ENCODE results near the gene ARPC2.
"Not testable (repeated sequence)": the region's sequence is repeated elsewhere in the genome, so short reads cannot be mapped to it uniquely, and the experiment has no call there.

Gene ARPC2

DNA sequence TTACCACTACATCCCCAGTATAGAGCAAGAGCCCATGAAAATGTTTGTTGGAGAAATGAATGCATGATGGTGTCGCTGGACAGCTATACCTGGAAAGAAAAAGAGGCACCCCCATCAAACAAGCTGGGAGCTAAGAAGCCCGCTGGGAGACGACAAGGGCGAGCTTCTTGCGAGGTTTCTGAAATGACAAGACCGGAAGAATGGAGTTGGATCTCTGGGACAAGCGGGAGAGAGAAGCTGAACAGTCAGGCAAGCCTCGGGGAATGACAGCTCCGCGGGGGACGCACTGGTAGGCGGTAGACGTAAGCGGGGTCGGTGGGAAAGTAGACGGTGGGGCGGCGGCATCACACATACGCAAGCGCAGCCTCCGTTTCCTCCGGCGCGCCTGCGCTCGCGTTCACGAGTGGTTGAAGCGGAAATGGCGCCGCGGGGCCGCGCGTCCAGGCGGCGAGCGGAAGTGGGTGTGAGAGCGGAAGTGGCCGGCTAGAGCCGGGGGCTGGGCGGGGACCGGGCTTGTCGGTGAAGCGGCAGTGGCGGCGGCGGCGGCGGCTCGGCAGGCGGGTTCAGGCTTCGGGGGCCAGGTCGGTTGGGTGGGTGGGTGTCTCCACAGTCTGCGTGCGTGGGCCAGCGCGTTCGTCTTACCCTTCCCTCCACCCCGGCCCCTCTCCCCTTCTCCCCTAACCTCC, at the start of gene ARPC2:
TSS of gene ARPC2 (plus strand) at position 516 of the 686 bp plus-strand sequence. CDS start 282 bp downstream, outside the sequence.
- peak; percentile 98 for DNase-seq (ENCODE audit: low spot score)

DNA sequence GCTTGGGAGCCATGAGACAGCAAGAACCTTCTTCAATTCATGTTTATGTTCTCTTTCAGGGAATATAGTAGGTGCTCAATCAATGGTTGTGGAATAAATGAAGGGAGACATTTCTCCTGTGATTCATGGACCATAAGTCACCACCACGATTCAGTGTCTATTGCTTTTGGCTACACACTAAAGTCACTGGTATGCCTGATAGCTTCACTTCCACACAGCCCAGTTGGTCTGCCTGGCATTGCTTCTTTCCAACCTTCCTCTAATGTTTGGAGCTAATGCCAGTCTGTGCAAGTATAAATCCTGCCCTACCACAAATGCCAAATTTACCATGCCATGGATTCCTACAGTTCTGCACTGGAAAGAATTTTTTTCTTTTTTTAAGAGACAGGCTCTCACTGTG, 49.0 kb upstream of the ARPC2 start:
- no peak for DNase-seq (ENCODE audit: low spot score)

DNA sequence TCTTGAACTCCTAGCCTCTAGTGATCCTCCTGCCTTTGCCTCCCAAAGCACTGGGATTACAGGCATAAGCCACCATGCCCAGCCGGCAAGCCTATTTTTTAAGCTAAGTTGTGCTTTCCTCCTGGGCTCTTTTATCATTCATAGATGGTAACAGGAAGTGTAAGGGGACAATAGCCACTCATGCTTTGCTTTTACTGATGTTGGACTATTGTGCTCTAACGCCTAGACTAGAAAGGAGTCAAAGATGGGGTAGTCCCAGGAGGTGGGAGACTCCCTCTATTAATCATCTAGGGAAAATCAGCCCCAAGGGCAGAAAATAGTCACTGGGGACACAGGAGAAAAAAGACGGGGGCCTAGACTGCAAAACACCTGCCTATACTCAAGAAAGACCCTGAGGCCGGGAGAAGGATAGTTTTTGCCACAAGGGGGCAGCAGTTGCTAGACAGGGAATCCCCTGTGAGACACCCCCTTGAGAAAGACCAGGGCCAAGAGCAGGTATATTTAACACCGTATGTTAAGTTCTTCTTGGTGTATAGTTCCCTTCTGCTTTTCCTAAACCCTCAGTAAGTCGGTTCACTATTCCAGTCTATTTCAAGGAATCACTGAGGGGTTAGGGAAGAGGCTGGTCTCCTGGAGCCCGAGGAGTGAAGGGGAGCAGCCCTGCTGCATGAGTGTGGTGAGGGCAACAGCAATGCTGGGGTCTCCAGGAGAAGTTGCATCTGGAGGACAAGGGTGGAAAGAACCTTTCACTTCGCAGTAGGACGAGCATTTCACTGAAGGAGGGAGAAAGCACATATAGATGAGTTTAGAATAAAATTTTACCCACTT, 48.1 kb upstream of the ARPC2 start:
- no peak for DNase-seq (ENCODE audit: low spot score)

DNA sequence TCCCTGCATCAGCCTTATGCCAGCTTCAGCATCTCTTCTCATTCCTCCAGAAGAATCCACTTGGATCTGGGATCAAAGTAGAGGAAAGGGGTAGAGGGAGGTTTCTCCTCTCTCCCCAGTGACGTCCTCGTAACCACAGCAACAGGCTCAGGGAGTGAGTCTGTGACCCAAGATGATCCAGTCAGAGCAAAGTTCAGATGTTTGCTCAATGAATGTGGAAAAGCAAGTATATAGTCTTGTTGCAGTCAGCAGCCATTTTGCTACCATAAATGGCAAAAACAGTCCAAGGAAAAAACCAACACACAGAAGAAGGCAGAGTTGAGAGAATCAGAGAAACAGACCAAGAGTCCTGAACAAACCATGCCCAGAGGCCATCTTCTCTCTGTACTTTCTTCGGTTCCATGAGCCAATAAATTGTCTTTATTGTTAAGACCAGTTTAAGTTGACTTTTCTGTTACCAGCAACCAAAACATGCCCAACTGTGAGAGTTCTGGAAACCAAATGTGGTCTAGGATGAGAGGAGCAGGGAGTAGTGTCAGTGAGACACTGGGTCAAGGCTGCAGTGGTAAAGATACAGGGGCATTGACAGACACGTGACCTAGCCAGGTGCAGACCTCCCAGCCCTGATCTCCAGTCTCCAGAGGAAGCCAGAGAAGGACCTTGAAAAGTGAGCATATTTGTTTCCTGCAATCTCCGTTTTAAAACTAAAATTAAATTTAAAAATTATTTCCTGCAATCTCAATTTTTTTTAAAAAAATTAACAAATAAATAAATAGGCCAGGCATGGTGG, 47.0 kb upstream of the ARPC2 start:
- DNase-seq (ENCODE audit: low spot score), result no peak

DNA sequence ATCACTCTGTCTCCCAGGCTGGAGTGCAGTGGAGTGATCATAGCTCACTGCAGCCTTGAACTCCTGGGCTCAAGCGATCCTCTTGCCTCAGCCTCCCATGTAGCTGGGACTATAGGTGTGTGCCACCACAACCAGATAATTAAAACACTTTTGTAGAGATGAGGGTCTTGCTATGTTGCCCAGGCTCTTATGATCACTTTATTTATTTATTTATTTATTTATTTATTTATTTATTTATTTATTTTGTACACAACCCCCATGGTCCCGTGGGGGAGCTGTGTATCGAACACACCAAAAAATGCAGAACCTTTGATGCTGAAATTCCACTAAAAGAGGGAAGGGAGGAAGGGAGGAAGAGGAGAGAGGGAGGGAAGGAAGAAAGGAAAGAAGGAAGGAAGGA, 45.2 kb upstream of the ARPC2 start:
- not testable (repeated sequence) for DNase-seq (ENCODE audit: low spot score)

DNA sequence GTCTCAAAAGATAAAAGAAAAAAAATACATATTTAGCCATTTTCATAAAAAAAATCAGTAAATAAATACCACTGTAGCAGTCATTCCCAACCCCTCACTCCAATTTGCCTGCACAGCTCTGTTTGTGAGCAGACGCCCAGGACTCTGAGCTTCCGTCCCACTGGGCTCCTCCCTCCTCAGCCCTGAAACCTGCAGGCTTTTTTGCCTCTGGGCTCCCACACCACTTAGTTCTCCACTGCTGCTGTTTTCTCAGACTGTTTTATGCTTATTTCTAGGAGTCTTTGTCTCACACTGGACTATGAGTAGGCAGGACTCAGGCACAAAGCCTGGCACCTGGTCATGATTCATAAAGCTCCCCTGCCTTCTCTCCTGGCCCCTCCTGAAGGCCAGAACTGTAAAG, 44.1 kb upstream of the ARPC2 start:
- DNase-seq (ENCODE audit: low spot score), result no peak

DNA sequence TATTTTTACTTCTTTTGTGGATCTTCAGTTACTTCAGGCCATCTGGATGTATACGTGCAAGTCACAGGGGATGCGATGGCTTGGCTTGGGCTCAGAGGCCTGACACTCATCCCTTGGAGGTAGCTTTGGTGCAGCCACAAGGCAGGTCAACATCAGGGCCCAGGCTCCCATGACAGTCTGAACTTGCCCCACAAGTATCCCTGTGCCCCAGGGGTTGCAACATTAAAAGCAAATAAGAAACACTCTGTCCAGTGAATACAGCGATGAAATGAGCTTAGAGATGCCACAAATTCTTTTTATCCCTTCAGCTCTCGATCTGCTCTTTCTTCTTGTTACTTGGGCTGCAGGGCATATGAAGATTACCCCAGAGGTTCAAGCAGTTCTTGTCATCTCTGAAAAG, 37.2 kb upstream of the ARPC2 start:
- DNase-seq (ENCODE audit: low spot score), result no peak

DNA sequence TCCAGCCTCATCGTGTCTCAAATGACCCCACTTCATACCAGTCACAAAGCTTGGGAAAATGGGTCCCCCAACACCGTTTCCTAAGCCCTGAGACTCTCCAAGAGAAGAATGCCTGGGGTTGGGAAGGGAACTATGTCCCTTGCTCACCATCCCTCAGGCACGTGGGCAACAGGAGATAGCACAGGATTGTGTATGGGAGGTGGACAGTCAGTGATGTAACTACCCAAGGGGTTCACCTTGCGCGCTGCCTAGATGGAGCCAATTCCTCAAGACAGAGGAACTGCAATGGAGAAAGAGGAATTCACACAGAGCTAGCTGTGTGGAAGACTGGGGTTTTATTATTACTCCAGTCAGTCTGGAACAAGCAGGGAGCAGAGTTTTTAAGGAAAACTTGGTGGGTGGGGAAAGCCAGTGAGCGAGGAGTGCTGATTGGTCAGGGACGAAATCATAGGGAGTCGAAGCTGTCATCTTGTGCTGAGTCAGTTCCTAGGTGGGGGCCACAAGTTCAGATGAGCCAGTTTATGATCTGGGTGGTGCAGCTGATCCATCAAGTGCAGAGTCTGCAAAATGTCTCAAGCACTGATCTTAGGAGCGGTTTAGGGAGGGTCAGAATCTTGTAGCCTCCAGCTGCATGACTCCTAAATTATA, 36.4 kb upstream of the ARPC2 start:
- no peak for DNase-seq (ENCODE audit: low spot score)

DNA sequence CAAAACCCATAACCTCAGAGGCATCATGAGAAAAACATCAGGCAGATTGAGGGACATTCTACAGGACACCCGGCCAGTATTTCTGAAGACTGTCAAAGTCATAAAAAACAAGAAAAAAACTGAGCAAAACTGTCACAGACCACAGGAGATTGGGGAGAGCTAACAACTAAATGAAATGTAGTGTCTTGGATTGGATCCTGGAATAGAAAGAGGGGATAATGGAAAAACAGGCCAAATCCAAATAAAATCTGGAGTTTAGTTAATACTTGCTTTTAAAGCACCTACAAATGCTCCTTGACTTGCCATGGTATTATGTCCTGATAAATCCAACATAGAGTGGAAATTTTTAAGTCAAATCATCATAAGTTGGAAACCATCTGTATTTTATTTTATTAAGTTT, 32.7 kb upstream of the ARPC2 start:
- no peak for DNase-seq (ENCODE audit: low spot score)

DNA sequence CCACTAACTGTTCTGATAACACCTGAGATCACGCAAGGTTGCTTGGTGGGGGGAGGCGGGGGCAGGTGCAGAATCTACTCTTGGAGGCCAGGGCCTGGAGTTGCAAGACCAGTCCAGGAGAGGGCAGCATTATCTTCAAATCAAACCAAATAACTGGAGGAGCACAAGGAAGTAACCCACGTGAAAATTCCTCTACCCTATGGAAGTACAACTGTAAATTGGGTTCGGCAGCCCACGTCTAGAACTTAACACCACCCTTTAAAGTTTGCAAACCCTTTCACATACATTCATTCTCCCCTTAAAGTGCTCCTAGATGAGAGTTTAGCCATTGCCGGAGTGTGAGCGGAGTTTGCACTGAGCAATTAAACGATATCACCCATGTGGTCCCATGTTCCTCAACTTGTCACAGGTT, 30.6 kb upstream of the ARPC2 start:
- no peak for DNase-seq (ENCODE audit: low spot score)

DNA sequence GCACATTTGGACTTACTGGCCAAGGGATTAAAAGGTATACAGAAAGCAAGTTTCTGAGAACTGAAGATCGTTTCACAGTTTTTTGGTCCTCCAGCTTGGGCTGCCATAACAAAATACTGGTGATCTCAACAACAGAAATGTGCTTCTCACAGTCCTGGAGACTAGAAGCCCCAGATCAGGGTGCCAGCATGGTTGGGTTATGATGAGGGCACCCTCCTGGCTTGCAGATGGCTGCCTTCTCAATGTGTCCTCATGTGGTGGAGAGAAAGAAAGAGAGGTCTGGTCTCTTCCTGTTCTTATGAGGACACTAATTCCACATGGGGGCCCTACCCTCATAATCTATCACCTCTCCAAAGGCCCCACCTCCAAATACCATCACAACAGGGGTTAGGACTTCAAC, 30.1 kb upstream of the ARPC2 start:
- no peak for DNase-seq (ENCODE audit: low spot score)

DNA sequence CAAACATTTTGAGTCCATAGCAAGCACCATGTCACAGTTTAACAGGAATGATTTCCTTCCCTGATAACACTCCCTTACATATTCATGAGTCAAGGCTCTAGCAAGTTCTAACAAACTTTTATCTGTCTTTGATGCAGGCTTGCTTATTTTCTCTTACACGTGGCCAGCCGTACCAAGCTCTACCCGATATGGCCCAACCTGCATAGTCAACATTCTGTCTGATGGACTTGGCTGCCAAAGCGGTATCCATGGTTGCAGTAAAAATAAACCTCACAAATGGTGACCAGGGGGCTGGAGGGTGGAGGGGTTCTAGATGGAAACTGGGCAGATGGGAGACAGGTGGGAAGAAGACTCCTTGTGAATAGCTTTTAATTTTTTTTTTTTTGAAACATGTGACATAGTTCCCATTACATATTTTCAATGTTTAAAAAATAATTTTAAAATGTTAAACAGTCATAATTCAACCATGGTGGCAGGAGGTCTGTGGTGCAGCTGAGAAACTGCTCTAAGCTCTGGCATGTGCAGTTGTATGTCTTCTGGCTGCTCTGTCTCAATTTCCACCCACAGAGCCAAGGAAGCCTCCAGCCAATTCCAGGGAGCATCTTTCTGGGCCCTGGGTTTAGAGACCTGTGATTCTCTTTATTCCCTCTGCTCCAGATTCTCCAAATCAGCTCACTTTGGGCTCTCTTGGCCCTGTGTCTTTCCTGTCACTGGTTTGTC, 29.5 kb upstream of the ARPC2 start:
- DNase-seq (ENCODE audit: low spot score), result no peak

DNA sequence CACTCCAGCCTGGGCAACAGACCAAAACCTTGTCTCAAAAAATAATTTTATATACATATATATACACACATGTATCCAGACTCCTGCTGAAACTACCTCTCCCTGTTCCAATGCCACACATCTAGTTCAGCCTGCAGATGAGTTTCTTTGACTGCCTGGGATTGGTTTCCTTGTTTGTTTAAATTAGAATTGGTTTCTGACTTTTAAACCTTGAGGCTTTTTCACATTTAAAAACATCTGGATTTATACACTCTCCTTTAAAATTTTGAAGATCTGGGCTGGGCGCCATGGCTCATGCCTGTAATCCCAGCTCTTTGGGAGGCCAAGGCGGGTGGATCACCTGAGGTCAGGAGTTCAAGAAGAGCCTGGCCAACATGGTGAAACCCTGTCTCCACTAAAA, 28.5 kb upstream of the ARPC2 start:
- no peak for DNase-seq (ENCODE audit: low spot score)

DNA sequence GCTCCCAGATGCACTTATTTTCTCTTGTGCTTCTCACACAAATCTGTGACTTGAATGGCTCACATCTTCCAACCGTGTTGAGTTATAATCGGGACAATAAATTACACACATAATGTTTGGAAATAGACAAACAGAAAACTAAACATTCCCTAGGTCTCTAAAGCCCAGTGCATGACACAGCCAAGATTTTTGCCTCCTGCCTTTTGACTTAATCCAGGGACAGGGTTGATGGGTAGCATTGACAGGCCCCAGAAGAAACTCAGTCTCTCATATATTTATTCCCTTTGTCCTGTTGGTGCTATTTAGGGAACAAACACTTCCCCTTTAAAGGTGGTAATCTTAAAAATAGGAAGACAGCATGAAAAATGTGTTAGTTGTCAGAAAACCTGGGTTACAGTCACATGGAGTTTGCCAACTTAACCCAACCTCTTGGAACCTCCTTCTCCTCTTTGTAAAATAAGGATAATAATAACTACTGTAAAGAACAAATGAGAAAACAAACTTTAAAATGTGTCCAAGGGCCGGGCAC, 24.0 kb upstream of the ARPC2 start:
- no peak for DNase-seq (ENCODE audit: low spot score)

DNA sequence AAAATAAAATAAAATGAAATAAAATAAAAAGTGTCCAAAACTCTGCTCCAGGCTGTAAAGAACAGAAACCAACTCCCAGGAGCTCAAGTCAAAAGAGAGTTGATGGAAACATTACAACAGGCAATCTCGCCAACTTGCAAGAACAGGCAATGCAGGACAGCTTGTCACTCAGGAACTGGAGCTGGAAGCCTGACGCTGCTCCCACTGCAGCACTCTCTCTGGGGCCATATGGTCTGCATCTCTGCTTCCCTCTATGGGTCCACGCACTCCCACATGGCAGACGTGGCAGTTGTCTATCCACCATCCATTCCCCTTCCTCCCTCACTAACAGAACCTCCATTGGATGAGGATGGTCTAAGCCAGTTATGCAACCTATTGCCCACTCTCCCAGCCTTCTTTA, 23.3 kb upstream of the ARPC2 start:
- no peak for DNase-seq (ENCODE audit: low spot score)

DNA sequence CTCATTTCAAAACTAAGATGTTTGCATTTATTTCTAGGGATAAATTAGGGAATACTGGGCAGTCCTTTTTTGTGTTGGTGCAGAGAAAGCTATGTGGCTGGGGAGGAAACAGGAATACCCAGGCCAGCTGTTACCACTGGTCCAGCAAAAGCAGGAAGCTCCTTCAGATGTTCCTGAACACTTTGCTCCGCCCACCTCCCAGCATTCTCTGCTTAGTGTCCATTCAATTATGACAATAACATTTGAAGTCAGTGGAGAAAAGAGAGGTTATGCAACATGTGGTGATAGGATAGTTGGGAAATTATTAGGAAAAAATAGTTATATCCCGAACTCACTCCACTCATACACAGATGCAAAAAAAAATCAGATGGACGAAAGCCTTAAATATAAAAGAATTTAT, 22.1 kb upstream of the ARPC2 start:
- no peak for DNase-seq (ENCODE audit: low spot score)

DNA sequence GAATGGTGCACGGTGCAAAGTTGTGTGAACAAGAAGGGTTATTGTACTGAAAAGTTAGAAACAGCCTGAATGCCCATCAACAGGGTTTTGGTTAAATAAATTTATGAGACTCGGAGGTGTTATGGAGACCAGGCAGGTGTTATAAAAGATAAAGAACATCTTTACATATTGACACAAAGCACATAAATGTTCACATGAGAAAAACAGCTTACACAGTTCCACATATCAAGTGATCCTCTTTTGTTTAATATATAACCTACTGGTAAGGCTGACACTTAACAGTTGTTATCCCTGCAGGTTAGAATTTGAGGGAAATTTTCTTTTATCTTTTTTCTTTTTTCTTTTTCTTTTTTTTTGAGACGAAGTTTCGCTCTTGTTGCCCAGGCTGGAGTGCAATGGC, 20.0 kb upstream of the ARPC2 start:
- DNase-seq (ENCODE audit: low spot score), result no peak

DNA sequence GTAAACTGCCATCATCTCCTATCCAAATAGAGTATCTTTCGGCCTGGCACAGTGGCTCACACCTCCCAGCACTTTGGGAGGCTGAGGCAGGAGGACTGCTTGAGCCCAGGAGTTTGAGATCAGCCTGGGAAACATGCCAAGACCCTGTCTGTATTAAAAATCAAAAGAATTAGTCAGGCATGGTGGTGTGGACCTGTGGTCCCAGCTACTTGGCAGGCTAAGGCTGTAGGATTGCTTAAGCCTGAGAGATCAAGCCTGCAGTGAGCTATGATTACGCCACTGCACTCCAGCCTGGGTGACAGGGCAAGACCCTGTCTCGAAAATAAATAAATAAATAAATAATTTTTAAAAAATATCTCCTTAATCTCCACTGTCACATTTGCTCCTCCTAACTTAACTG, 14.7 kb upstream of the ARPC2 start:
- no peak for DNase-seq (ENCODE audit: low spot score)

DNA sequence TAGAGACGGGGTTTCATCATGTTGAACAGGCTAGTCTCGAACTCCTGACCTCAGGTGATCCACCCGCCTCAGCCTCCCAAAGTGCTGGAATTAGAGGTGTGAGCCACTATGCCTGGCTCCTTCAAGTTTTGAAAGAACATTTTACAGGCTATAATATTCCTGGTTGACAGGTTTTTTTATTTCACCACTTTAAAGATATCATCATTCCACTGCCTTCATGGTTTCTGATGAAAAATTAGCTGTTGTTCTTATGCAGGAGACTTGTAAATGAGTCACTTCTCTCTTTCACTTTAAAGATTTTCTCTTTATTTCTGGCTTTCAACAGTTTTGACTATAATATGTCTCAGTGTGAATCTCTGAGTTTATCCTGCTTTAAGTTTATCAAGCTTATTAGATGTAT, 7.9 kb upstream of the ARPC2 start:
- DNase-seq (ENCODE audit: low spot score), result no peak

DNA sequence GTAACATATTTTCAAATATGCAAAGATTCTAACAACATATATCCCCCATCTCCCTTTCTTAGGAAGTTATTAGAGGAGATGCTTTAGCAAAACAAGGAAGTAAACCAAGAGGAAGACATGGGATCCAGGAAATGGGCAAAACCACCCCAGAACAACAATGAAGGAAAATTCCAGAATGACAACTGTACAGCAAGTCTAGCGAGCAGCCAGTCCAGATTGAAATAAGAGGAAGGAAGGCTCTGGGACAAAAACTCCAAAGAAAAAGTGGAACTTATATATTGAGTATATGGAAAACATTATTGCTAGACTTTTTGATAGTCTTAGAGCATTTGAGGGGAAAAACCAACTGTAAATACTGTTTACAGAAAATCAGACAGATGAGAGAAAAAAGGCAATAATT, 2.9 kb upstream of the ARPC2 start:
- no peak for DNase-seq (ENCODE audit: low spot score)

DNA sequence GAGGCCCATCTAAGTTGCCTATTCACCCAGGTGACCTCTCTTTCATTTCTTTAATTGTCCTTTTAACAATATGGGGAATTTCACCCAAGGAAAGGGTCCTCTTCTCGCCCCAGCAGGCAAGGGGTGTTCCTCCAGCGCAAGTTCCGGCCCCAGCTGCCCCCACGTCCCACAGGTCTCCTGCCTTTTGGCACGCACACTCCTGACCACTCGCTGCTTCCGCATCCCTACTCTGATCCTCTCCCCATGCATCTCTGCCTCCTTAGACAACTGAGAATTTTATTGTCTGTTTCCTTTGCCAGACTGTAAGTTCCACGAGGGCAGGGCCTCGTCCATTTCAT, 684 bp upstream of the ARPC2 start:
- no peak for DNase-seq (ENCODE audit: low spot score)
